ENCODE results near the gene ARX. TPM values are rescaled to one million over a fixed set of nuclear protein-coding genes. Genes with fewer than 3 reads are reported as not detected.

Gene ARX
- 1.4 TPM for polyA plus RNA-seq (2013, experiment 1 of 2)
- polyA plus RNA-seq (2013, experiment 2 of 2) = 1.4 TPM

DNA sequence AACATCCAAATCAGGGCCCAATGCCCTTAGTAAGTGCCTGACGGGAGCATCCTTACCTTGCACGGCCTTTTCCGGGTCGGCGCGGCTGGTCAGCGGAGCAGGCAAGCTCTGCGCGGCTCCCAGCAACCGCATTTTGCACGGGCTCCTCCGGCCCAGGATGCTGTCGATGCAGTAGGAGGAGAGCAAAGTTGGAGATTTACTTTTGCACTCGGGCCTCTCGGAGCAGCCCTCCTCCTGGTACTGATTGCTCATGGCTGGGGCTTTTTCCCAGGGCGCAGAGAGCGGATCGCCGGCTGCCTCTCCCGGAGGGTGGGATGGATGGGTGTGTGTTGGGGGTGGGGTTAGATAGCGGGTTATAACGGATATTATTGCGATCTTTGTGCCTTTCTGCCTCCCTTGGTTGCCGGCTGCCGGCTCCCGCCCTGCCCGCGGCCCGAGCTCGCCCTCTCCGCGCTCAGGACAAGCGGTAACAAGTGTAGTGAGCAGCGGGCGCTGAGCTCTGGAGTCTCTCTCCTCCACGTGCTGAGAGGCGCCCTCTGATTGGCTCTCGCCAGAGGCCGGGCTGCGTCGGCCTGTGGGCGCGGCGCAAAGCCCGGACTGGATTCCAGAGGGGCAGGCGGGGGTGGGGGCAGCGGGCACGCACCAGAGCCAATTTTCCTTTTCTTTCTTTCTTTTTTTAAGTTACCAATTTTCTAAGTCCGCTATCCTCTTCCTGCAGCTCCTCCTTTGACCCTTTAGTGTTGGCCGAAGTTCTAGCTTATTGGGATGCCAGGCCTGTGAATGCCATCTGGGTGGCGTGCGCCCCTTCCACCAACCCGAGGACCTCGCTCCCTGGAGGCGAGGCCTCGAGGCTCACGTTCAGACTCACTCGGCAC is at the start of gene ARX:
Gene ARX (minus strand): TSS at position 480 of the 875 bp plus-strand sequence. CDS start 228 bp downstream, at position 252.
- Histone ChIP-seq H2BK120ac (ENCODE audit: low read depth, low read length) (no peak within 1 kb of the TSS), H4K91ac (ENCODE audit: low read depth, low read length, poor library complexity) (no peak within 1 kb of the TSS), H2BK15ac (ENCODE audit: low read length) (no peak within 1 kb of the TSS), H3K9me3 (replicated peaks in 1 of 2; ENCODE audit: control insufficient read depth in 2 of 2, insufficient read depth in 1 of 2, low read depth in 1 of 2, low read length in 2 of 2) (peaks cover 0 to 3% of the 10 kb centered on the region in 2 donors), H3K4me1 (ENCODE audit: control insufficient read depth in 2 of 2, insufficient read depth in 1 of 2, low read depth in 1 of 2, low read length in 2 of 2) (peaks cover 2% of the 10 kb centered on the region in 2 donors), H4K8ac (ENCODE audit: low read depth, low read length) (no peak within 1 kb of the TSS), H3K18ac (ENCODE audit: low read length) (peak within 1 kb of the TSS; percentile 7), H3K4me2 (ENCODE audit: insufficient read depth, low read length, poor library complexity, severe bottlenecking) (peak within 1 kb of the TSS; percentile 33), H3K36me3 (replicated peaks in 1 of 2; ENCODE audit: control insufficient read depth in 2 of 2, insufficient read depth in 2 of 2, low read length in 2 of 2) (no peaks in the 10 kb centered on the region), H2BK5ac (ENCODE audit: low read length) (no peak within 1 kb of the TSS), H3K27me3 (ENCODE audit: control insufficient read depth in 3 of 3, insufficient read depth in 3 of 3, low read depth in 1 of 3, low read length in 3 of 3) (peaks cover 17 to 95% (median 88%) of the 10 kb centered on the region in 3 experiments), H2BK12ac (ENCODE audit: low read length) (peak within 1 kb of the TSS; percentile 22), H3K27ac (replicated peaks; ENCODE audit: low read length) (no peak within 1 kb of the TSS), H3K23ac (ENCODE audit: low read depth, low read length, poor library complexity) (no peak within 1 kb of the TSS), H3K4me3 (ENCODE audit: low read length in 2 of 2) (peak within 1 kb of the TSS; percentile 34 to 69), H2AFZ (ENCODE audit: low read length) (peak within 1 kb of the TSS; percentile 87), H3K4ac (ENCODE audit: low read length) (no peak within 1 kb of the TSS), H3K14ac (ENCODE audit: low read length) (no peak within 1 kb of the TSS), H3K9ac (ENCODE audit: low read depth, low read length, poor library complexity) (no peak within 1 kb of the TSS), H3K79me1 (ENCODE audit: low read depth, low read length) (no peaks in the 10 kb centered on the region), H2AK5ac (ENCODE audit: low read depth, low read length) (no peak within 1 kb of the TSS)
- WGBS, 2 donors (ENCODE audit: extremely low coverage in 2 of 2, insufficient read length in 2 of 2, insufficient replicate concordance in 1 of 2) = no CpG with 5 or more reads among the region's 58 CpGs
- peak; percentile 64 for DNase-seq (ENCODE audit: low spot score)

DNA sequence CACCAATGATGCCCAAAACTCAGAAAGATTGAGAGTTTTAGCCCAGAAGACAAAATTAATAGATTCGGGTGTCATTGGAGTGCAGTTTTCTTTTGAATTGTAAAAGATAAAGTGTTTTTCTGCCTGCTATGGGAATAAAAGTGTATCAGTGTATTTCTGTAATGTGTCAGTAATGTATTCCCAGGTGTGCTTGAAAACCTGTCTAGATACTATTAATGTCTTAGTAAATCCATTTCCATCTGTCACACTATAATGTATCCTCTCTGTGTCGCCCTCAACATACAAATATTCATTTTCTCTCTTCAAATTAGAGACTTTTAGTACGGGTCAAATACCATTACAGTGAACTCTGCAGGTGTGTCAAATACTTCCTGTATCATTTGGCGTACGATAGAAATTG is 43.5 kb upstream of the ARX start:
- Histone ChIP-seq H2AFZ (ENCODE audit: low read length) (no peak overlapping the region), H3K27ac (replicated peaks; ENCODE audit: low read length) (no peak overlapping the region), H3K4me2 (ENCODE audit: insufficient read depth, low read length, poor library complexity, severe bottlenecking) (no peak overlapping the region), H2AK5ac (ENCODE audit: low read depth, low read length) (no peak overlapping the region), H2BK120ac (ENCODE audit: low read depth, low read length) (no peak overlapping the region), H3K23ac (ENCODE audit: low read depth, low read length, poor library complexity) (no peak overlapping the region), H4K91ac (ENCODE audit: low read depth, low read length, poor library complexity) (no peak overlapping the region), H3K4me1 (ENCODE audit: control insufficient read depth in 2 of 2, insufficient read depth in 1 of 2, low read depth in 1 of 2, low read length in 2 of 2) (no peaks in the 10 kb centered on the region), H2BK15ac (ENCODE audit: low read length) (no peak overlapping the region), H2BK5ac (ENCODE audit: low read length) (no peak overlapping the region), H3K79me1 (ENCODE audit: low read depth, low read length) (no peaks in the 10 kb centered on the region), H3K4me3 (ENCODE audit: low read length in 2 of 2) (no peak overlapping the region), H3K27me3 (ENCODE audit: control insufficient read depth in 3 of 3, insufficient read depth in 3 of 3, low read depth in 1 of 3, low read length in 3 of 3) (no peaks in the 10 kb centered on the region), H2BK12ac (ENCODE audit: low read length) (no peak overlapping the region), H3K4ac (ENCODE audit: low read length) (no peak overlapping the region), H3K14ac (ENCODE audit: low read length) (no peak overlapping the region), H4K8ac (ENCODE audit: low read depth, low read length) (no peak overlapping the region), H3K36me3 (replicated peaks in 1 of 2; ENCODE audit: control insufficient read depth in 2 of 2, insufficient read depth in 2 of 2, low read length in 2 of 2) (no peaks in the 10 kb centered on the region), H3K18ac (ENCODE audit: low read length) (no peak overlapping the region), H3K9ac (ENCODE audit: low read depth, low read length, poor library complexity) (no peak overlapping the region), H3K9me3 (replicated peaks in 1 of 2; ENCODE audit: control insufficient read depth in 2 of 2, insufficient read depth in 1 of 2, low read depth in 1 of 2, low read length in 2 of 2) (no peaks in the 10 kb centered on the region)
- no CpG with 5 or more reads among the region's 5 CpGs for WGBS, 2 donors (ENCODE audit: extremely low coverage in 2 of 2, insufficient read length in 2 of 2, insufficient replicate concordance in 1 of 2)
- DNase-seq (ENCODE audit: low spot score) = no peak

- Histone ChIP-seq H3K36me3 (replicated peaks in 1 of 2; ENCODE audit: control insufficient read depth in 2 of 2, insufficient read depth in 2 of 2, low read length in 2 of 2) (no peaks in the 10 kb centered on the region), H2BK12ac (ENCODE audit: low read length) (no peak overlapping the region), H3K9me3 (replicated peaks in 1 of 2; ENCODE audit: control insufficient read depth in 2 of 2, insufficient read depth in 1 of 2, low read depth in 1 of 2, low read length in 2 of 2) (no peaks in the 10 kb centered on the region), H3K18ac (ENCODE audit: low read length) (no peak overlapping the region), H3K79me1 (ENCODE audit: low read depth, low read length) (no peaks in the 10 kb centered on the region), H3K4me2 (ENCODE audit: insufficient read depth, low read length, poor library complexity, severe bottlenecking) (no peak overlapping the region), H3K4ac (ENCODE audit: low read length) (no peak overlapping the region), H2AK5ac (ENCODE audit: low read depth, low read length) (no peak overlapping the region), H3K4me3 (ENCODE audit: low read length in 2 of 2) (no peak overlapping the region), H3K23ac (ENCODE audit: low read depth, low read length, poor library complexity) (no peak overlapping the region), H3K9ac (ENCODE audit: low read depth, low read length, poor library complexity) (no peak overlapping the region), H2BK5ac (ENCODE audit: low read length) (no peak overlapping the region), H2BK120ac (ENCODE audit: low read depth, low read length) (no peak overlapping the region), H3K14ac (ENCODE audit: low read length) (no peak overlapping the region), H4K91ac (ENCODE audit: low read depth, low read length, poor library complexity) (no peak overlapping the region), H2BK15ac (ENCODE audit: low read length) (no peak overlapping the region), H4K8ac (ENCODE audit: low read depth, low read length) (no peak overlapping the region), H3K27me3 (ENCODE audit: control insufficient read depth in 3 of 3, insufficient read depth in 3 of 3, low read depth in 1 of 3, low read length in 3 of 3) (no peaks in the 10 kb centered on the region), H3K4me1 (ENCODE audit: control insufficient read depth in 2 of 2, insufficient read depth in 1 of 2, low read depth in 1 of 2, low read length in 2 of 2) (no peaks in the 10 kb centered on the region), H3K27ac (replicated peaks; ENCODE audit: low read length) (no peak overlapping the region), H2AFZ (ENCODE audit: low read length) (no peak overlapping the region)
- no CpG with 5 or more reads among the region's 4 CpGs for WGBS, 2 donors (ENCODE audit: extremely low coverage in 2 of 2, insufficient read length in 2 of 2, insufficient replicate concordance in 1 of 2)
- no peak for DNase-seq (ENCODE audit: low spot score)
These were observed 37.2 kb upstream of the ARX start for GRCh38 chrX:25052798-25053534.

GRCh38 chrX:25049971-25050370 is 34.2 kb upstream of the ARX start:
- no CpG with 5 or more reads among the region's 1 CpG for WGBS, 2 donors (ENCODE audit: extremely low coverage in 2 of 2, insufficient read length in 2 of 2, insufficient replicate concordance in 1 of 2)
- Histone ChIP-seq H3K9me3 (replicated peaks in 1 of 2; ENCODE audit: control insufficient read depth in 2 of 2, insufficient read depth in 1 of 2, low read depth in 1 of 2, low read length in 2 of 2) (no peaks in the 10 kb centered on the region), H3K4ac (ENCODE audit: low read length) (no peak overlapping the region), H3K79me1 (ENCODE audit: low read depth, low read length) (no peaks in the 10 kb centered on the region), H2AFZ (ENCODE audit: low read length) (no peak overlapping the region), H3K27me3 (ENCODE audit: control insufficient read depth in 3 of 3, insufficient read depth in 3 of 3, low read depth in 1 of 3, low read length in 3 of 3) (no peaks in the 10 kb centered on the region), H2BK12ac (ENCODE audit: low read length) (no peak overlapping the region), H2AK5ac (ENCODE audit: low read depth, low read length) (no peak overlapping the region), H4K8ac (ENCODE audit: low read depth, low read length) (no peak overlapping the region), H3K27ac (replicated peaks; ENCODE audit: low read length) (no peak overlapping the region), H2BK5ac (ENCODE audit: low read length) (no peak overlapping the region), H3K4me1 (ENCODE audit: control insufficient read depth in 2 of 2, insufficient read depth in 1 of 2, low read depth in 1 of 2, low read length in 2 of 2) (no peaks in the 10 kb centered on the region), H3K14ac (ENCODE audit: low read length) (no peak overlapping the region), H3K9ac (ENCODE audit: low read depth, low read length, poor library complexity) (no peak overlapping the region), H2BK120ac (ENCODE audit: low read depth, low read length) (no peak overlapping the region), H4K91ac (ENCODE audit: low read depth, low read length, poor library complexity) (no peak overlapping the region), H3K36me3 (replicated peaks in 1 of 2; ENCODE audit: control insufficient read depth in 2 of 2, insufficient read depth in 2 of 2, low read length in 2 of 2) (no peaks in the 10 kb centered on the region), H3K4me2 (ENCODE audit: insufficient read depth, low read length, poor library complexity, severe bottlenecking) (no peak overlapping the region), H3K4me3 (ENCODE audit: low read length in 2 of 2) (no peak overlapping the region), H2BK15ac (ENCODE audit: low read length) (no peak overlapping the region), H3K18ac (ENCODE audit: low read length) (no peak overlapping the region), H3K23ac (ENCODE audit: low read depth, low read length, poor library complexity) (no peak overlapping the region)
- DNase-seq (ENCODE audit: low spot score) = no peak

All from neuronal stem cell (in vitro differentiated cells).